ENCODE results near the gene KRT26.
"Not testable (repeated sequence)": the region's sequence is repeated elsewhere in the genome, so short reads cannot be mapped to it uniquely, and the experiment has no call there.

KRT26 gene

DNA sequence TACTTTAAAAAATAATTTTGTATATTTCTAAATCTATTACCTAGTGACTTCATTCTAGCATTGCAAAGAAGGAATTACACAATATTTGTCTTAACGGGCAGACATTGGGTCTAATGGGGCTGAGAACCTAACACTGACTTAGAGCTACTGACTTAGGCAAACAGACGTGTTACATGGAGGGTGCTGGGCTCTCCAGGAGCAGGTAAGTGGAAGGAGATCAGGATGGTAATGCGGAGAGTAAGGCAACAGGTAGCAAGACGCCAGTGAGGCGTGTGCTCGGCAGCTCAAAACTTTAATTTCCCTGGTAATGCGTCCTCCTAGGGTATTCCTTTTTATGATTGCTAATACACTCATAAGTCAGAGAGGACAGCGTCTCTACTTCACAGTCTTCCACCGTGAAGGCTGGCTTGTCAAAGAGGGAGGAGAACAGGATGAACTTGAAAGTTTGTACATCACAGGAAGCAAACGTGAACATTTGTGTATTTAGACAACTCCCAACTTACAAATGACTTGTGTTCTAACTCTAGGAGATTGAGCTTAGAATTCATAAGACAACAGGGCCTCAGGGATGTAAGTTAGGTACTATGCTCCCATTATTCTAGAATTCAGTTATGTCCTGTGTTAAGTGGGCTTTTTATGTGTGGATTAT is 23.1 kb upstream of the KRT26 start:
- DNase-seq (ENCODE audit: low spot score) = no peak
- FAIRE-seq = no peak

DNA sequence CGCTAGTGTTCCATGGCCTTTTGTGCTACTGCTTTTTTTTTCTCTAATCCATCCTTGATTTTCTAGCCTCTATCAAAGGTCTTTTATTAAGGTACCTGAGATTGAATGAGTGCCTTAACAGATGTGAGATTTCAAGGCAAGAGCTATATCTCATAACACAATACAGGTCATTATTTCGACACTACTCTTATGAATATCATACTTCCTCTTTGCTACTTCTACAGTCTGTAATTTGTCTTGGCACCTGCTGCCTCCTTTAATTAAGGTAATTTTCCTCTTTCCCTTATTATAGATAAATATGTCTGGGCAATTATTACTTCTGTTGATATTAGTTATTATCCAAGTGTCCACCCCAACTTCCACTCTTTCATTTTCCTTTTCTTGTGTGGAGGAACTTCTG is 22.5 kb upstream of the KRT26 start:
- no peak for DNase-seq (ENCODE audit: low spot score)
- no peak for FAIRE-seq

DNA sequence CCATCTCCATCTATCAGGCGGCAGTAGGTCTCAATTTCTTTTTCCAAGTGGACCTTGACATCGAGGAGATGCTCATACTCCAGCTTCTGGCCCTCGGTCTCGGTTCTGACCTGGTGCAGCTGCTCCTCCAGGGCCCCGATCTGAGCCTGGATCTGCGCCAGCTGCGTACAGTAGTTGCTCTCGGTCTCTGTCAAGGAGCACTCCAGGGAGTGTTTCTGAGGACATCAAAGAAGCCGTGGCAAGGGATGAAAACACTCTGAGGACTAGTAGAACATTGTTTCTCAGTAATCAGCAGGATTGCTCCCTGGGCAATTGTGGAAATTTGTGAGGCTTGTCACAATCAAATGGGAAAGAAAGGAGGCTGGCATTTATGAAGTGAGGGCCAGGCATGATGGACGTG is 21.8 kb upstream of the KRT26 start:
- FAIRE-seq = no peak

DNA sequence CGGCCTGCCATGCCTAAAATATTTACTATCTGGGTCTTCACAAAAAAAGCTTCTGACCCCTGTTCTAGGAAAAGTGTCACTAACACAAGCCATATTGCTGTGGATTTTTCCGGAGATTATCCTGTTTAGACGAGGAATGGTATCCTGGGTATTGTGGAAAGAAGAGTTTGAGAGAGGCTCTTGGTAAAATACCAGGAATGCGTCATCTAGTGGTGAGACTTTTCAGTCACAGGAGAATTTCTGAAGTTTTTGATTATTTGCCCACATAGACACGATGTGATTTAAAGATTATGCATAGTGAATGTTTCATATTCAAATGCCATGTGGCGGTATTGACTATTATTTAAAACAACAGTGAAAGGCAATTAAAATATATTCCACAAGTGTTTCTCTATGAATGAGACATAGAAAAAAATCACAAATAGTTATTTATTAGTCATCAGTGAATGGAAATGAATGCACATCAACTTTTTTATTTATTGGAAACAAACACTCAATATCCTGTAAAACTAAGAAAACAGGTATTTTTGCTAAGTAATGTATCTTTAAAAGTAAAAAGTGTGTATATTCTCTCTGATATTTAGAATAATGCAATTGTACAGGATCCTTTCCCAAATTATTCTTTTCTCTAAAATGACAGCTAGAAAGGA is 19.9 kb upstream of the KRT26 start:
- FAIRE-seq = peak; percentile 76

More for the DNA sequence above, 21.8 kb upstream of the KRT26 start:
- DNase-seq (ENCODE audit: low spot score) = no peak

DNA sequence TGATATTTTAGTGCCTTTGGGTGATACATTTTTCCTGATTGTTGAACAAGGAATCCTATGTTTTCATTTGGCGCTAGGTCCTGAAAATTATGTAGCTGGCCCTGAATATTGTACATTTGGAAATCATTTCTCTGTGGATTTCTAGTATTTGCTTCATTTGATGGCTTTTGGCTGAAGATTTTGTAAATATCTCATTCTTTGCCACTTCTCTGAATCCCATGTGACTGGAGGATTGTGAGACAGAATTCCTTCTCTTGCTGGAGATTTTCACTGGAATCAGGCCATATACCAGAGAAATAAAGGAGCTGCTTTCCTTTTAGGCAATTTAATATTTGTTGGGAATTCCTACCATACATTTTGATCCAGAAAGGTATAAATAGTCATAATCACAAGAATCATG is 19.1 kb upstream of the KRT26 start:
- FAIRE-seq (no peak), DNase-seq (ENCODE audit: low spot score) (no peak)

More for the DNA sequence above, 19.9 kb upstream of the KRT26 start:
- DNase-seq (ENCODE audit: low spot score) = peak; percentile 39

DNA sequence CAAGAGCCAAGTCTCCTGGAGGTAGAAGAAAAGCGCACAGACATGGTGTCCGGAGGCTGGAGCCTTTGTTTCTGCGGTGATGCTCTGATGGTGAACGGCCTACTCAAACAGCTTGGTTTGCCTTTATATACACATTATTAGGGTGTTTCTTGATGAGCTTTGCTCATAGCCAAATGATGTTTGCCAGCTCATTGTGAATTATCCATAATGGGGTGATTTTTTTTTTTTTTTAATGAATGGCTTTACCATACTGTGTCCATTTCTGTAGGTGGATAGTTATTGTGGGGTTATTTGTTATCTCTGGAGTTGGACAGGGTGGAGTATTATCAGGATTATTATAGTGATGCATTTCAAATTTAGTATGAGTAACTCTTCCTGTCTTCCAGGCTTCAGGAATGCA is 10.4 kb upstream of the KRT26 start, which contains the start of gene KRT27:
TSS of gene KRT27 (minus strand) at position 101 of the 400 bp plus-strand sequence. CDS start at position 44, 57 bp downstream.
- DNase-seq (ENCODE audit: low spot score) (no peak), FAIRE-seq (no peak)

DNA sequence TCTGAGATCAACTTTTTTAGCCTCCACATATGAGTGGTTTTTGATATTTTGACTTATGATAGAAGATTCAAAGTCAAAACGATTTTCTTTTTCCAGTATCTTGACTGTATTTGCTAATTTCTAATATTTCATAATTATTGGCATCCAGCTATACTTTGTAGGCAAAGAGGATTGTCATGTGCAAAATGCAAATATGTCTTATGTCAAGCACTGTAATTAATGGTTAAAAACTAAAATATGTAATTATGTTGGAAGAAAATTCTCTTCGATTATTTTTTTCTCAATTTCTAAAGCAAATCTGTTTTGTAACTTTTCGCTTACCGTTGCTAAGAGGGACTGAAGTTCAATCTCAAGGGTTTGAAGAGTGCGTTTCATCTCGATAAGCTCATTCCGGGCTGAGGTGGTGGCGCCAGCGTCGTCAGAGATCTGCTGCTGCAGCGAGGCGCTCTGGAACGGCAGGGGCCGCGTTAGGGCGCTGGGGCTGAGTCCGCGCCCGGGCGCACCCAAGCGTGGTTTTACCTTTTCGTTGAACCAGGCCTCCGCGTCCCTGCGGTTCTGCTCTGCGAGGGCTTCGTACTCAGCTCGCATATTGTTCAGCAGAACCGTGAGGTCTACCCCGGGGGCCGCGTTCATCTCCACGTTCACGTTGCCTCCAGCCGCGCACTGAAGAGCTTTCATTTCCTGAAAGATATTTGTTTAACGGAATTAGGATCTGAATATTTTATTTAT is 7.3 kb upstream of the KRT26 start:
- FAIRE-seq (no peak), DNase-seq (ENCODE audit: low spot score) (no peak)

DNA sequence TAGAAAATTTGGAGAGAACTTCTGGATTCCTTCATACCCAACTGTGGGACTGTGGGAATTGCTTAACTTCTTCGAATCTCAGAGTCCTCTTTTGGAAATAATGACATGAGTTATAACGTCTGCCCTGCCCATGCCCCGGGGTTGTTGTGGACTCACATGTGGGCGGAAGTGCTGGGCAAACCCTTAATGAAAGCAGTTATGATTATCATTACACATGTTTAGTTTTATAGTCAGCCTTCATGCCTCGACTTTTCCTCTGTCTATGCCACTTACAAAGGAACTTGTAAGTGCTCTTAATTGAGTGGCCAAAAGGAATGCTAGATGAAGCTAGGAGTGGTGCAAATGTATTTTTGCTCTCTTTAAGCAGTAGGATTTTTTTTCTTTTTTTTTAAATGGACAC is 6.5 kb upstream of the KRT26 start:
- DNase-seq (ENCODE audit: low spot score) (no peak), FAIRE-seq (no peak)

DNA sequence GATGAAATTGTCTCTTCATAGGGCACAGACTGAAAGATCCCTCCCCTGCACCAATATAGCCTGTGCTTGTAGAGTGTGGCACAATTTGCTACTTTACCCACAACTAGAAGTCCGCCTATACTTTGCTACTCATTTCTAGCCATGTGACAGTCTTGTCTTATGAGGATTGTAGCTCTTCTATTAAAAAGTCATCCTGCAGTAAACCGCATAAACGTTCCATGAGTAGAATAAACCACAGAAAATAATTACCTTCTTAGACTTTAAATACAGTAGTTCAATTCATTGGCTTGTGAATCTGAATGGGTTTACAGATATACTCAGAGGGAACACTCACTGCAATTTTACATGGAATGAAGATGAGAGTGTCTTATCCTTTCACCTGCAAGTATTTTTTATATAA is 6.0 kb upstream of the KRT26 start:
- no peak for DNase-seq (ENCODE audit: low spot score)
- no peak for FAIRE-seq

DNA sequence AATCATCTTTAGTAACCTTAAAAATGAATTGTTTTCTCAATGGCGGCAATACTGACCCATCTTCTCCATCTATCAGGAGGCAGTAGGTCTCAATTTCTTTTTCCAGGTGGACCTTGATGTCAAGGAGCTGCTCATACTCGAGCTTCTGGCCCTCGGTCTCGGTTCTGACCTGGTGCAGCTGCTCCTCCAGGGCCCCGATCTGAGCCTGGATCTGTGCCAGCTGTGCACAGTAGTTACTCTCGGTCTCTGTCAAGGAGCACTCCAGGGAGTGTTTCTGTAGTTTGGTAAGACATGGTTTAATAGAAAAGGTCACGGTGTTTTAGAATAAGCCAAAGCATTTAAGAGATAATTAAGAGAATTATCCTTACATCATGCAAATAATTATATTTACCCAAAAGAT is 5.5 kb upstream of the KRT26 start:
- DNase-seq (ENCODE audit: low spot score) (no peak), FAIRE-seq (no peak)

DNA sequence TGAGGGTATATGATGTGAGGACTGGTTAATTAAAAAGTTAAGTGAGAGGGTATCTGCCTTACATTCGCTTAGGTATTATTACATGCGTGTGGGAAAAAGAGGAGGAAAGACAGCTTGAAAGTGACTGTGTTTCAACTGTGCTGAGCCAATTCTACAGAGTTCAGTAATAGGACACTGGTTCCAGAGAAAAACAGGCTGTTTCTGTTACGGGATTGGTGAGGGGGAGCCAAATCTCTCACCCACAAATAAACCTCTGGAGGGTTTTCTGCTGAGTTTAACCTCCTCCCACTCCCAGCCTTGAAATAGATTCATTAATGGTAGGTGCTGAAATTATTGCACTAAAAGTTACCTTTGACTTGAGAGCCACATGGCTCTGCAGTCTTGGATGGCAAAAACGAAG is 3.9 kb upstream of the KRT26 start:
- DNase-seq (ENCODE audit: low spot score) = no peak
- no peak for FAIRE-seq

GRCh38 chr17:40765657-40766056 is 6.3 kb downstream of the KRT26 start:
- FAIRE-seq = no peak

GRCh38 chr17:40763752-40764151 is 8.2 kb downstream of the KRT26 start:
- DNase-seq (ENCODE audit: low spot score) (no peak), FAIRE-seq (no peak)

More at GRCh38 chr17:40765657-40766056, 6.3 kb downstream of the KRT26 start:
- DNase-seq (ENCODE audit: low spot score) = no peak

DNA sequence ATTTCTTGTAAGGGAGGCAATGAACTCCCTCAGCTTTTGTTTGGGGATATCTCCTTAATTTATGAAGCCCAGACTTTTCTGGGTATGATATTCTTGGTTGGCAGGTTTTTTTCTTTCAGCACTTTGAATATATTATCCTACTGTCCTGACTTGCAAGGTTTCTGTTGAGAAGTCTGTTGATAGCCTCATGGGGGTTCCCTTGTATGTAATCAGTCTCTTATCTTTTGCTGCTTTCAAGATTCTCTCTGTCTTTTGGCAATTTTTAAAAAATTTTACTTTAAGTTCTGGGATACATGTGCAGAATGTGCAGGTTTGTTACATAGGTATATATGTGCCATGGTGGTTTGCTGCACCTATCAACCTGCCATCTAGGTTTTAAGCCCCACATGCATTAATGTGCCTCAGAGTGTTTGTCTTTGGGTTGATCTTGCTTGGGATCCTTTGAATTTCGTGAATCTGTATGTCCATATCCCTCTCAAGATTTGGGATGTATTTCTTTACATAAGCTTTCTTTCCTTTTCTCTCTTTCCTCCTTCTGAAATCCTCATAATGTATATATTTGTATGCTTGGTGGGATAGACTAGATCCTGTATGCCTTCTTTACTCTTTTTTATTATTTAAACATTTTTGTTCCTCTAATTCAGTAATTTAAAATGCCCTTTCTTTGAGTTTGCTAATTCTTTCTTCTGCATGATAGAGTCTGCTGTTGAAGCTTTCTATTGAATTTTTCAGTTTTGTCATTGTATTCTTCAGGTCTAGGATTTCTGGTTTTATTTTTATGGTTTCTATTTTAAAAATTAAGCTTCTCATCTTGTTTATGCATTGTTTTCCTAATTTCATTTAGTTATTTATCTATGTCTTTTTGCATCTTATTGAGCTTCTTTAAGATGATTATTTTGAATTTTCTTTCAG is 11.6 kb downstream of the KRT26 start:
- DNase-seq (ENCODE audit: low spot score) (no peak), FAIRE-seq (no peak)

DNA sequence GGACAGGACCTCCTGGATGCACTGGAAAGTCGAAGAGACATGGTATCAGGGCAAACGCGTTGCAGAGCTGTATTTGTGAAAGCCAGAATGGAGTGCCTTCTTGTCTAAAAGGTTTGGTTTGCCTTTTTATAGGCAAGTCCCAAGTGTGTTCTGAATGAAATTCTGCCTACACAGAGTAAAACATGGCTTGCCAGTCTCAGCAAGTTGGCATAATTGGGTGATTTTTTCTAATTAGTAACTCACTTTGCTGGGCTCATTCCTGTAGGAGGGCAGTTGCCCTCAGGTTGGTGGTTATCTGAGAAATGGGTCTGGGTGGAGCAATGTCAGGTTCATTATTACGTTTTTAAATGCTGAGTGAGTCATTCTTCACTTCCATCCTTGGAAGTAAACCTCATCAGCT is 16.8 kb downstream of the KRT26 start, which contains the start of gene KRT25:
TSS of gene KRT25 (minus strand) at position 101 of the 400 bp plus-strand sequence. CDS start at position 41, 60 bp downstream.
- FAIRE-seq (no peak), DNase-seq (ENCODE audit: low spot score) (no peak)

DNA sequence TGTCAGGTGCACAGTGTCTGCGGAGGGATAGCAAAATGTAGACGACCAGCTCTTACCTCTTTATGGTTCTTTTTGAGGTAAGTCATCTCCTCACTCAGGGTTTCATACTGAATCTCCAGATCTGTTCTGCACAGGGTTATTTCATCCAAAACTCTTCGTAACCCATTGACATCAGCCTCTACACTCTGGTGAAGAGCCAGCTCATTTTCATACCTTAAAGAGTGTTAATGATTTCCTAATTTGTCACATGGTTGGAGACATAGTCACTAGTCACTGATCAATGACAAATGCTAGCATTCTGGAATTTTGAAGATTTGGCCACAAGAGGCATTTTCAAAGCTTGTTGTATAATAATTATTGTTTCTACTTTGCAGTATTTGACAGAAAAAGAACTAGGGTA is 18.2 kb downstream of the KRT26 start:
- no peak for FAIRE-seq

DNA sequence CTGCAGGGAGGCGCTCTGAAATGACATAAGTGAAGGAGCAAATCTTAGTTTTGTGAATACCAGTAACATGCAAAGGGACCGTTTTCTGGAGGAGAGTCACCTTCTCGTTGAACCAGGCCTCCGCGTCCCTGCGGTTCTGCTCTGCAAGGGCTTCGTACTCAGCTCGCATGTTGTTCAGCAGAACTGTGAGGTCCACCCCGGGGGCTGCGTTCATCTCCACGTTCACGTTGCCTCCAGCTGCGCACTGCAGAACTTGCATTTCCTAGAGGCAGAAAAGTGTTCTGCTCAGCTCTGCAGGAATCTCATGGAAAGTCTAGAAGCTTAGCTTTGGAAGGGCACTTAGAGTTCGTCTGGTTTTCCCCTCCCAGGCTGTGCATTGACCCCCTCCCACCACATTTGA is 20.9 kb downstream of the KRT26 start:
- FAIRE-seq = no peak

More for the DNA sequence above, 18.2 kb downstream of the KRT26 start:
- DNase-seq (ENCODE audit: low spot score) = no peak

DNA sequence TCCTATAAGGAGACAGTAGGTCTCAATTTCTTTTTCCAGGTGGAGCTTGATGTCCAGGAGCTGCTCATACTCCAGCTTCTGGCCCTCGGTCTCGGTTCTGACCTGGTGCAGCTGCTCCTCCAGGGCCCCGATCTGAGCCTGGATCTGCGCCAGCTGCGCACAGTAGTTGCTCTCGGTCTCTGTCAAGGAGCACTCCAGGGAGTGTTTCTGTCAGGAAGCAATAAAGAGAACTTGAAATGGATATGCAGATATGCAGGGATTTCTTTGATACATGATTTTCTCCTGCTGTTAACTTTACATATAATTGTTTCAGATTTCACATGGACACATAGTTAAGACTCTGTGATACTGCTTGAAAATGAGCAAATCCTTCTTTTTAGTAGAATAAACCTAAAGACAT is 21.6 kb downstream of the KRT26 start:
- DNase-seq (ENCODE audit: low spot score) (no peak), FAIRE-seq (no peak)

More for the DNA sequence above, 20.9 kb downstream of the KRT26 start:
- no peak for DNase-seq (ENCODE audit: low spot score)

GRCh38 chr17:40748666-40749065 is 23.3 kb downstream of the KRT26 start:
- FAIRE-seq; DNase-seq (ENCODE audit: low spot score): not testable (repeated sequence)

- FAIRE-seq (no peak), DNase-seq (ENCODE audit: low spot score) (no peak)
These were observed 33.4 kb downstream of the KRT26 start for GRCh38 chr17:40738553-40738952.

DNA sequence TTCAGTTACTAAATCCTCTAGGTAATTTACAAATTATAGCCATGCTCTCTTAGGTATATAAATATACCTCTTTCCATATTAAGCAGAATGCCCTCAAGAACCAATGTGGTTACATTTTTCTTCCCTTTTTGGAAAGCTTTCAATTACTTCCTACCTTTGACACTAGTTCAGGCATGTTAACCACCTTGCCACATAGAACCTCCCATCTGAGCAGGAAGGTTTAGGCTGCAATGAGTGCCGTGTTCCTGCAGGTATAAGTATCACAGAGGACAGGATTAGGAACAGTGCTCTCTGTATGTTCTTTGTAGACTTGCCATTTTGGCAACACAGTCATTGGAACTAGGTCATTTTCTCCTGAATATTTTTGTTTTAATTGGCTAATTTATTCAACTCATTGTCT is 37.0 kb downstream of the KRT26 start:
- FAIRE-seq (no peak), DNase-seq (ENCODE audit: low spot score) (no peak)

Data from RCC 7860 (cell line).